COLO829 (cell line): ENCODE results near the gene LPIN3.

ENCODE experiments used
- DNase-seq: peaks from one replicate; pipeline ENCODE4 v3.0.0; 2012; ENCODE audit warnings: low spot score

Gene LPIN3

GRCh38 chr20:41393705-41394066, 53.1 kb downstream of the LPIN3 start:
- DNase-seq: no peak

DNA sequence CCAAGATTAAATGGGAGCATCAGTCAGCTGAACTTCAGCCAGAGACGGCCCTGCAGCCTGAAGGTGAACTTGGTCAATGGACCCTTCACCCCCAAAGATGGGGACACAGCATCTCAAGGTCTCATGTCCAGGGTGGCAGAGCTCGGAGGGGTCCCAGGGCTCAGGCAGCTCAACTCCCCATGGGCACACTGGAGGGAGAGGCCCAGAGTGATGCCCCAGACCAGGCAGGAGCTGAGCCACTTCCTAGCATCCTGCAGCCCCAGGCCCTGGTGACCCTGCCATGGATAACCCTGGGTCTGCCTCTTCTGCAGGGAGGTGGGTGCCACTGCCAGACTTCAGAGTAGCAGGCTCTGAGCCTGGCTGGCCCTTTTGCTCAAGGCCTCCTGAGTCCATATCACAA, 53.5 kb downstream of the LPIN3 start:
- no peak for DNase-seq

- DNase-seq: no peak
These were observed 54.5 kb downstream of the LPIN3 start for GRCh38 chr20:41394931-41395666.

DNA sequence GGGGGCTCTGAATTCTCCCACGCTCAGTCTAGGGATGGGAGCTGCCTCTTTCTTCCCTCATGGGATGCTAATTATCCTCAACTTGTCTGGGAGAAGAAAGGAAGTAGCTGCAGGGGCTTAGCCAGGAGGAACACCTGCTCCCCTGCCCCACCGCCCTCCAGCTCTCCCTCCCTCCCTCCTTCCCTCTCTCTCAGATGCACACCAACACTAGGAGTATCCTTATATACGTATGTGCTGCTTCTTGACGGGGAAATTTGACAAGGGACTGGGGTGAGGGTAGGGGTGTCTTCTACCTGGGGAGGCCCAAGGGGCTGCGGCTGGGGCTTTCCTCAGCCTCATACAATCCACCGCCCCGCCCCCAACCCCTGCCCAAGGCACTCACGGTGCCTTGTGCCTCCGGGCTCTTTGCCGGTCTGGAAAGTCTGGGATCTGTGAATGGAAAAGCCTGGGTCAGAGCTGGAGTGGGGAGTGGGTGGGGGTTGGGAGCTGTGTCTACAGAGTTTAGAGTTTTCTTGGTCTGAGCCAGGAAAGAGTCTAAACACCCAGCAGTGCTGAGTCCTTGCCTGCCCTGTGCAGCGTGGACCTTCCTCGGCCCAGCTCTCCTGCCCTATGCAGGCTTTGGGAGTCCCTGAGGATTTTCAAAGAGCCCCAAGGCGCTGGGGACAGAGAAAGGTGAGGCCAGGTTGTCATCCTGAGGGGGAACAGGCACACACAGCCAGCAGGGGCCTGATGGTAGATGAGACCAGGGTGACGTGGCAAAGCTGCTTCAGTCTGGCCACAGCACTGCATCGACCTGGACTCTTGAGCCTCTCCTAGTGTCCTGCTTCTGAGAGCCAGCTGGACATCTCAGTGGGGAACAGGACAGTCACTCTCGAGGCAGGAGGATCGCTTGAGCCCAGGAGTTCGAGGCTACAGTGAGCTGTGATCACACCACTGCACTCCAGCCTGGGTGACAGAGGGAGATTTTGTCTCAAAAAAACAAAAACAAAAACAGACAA, 55.3 kb downstream of the LPIN3 start:
- DNase-seq: no peak

- no peak for DNase-seq
These were observed 57.8 kb downstream of the LPIN3 start for GRCh38 chr20:41398408-41398807.

- no peak for DNase-seq
These were observed 63.0 kb downstream of the LPIN3 start for GRCh38 chr20:41403604-41404003.

GRCh38 chr20:41405436-41405835, 64.8 kb downstream of the LPIN3 start:
- DNase-seq: no peak

GRCh38 chr20:41406353-41406752, 65.7 kb downstream of the LPIN3 start:
- no peak for DNase-seq

- no peak for DNase-seq
These were observed 66.3 kb downstream of the LPIN3 start for GRCh38 chr20:41406896-41407444.

- DNase-seq: no peak
These were observed 67.0 kb downstream of the LPIN3 start for GRCh38 chr20:41407607-41408006.

DNA sequence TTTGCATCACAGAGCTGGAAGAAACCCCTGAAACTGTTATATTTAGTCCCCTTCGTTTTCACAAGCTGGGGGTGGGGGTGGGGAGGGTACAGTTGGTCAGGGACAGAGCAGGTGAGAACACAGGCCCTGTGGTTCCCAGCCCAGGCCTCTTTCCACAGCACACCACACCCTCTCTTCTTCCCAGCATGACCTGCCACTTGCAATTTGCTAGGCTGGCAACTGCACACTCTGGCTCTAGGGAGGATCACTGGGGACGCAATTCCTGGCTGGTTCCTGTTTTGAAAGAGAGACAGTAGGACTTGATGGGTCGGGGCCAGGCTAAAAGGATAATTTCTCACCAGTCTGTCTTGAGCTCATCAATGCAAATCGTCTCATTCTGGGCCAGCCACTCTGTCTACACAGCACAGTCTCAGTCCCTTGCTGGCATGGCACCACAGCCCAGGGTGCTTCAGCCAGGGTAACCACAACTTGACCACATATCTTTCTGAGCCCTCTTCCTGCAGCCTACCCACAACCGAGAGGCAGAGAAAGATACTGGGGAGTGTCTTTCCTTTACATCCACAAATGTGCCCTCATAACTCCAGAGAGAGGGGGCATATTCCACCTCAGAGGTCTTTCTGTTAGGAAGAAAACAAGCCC, 67.7 kb downstream of the LPIN3 start:
- no peak for DNase-seq

- peak; percentile 24 for DNase-seq
These were observed 68.4 kb downstream of the LPIN3 start for GRCh38 chr20:41408986-41409385.
